ENCODE data around the gene TPK1. TPM values are rescaled to one million over a fixed set of nuclear protein-coding genes. Genes with fewer than 3 reads are reported as not detected.

TPK1 gene
- total and polyA plus RNA-seq, 2 of the 8 experiments (the other 6 are each of a cell fraction or from before 2014, with no cell fraction given) = 1.9 to 2.7 TPM

DNA sequence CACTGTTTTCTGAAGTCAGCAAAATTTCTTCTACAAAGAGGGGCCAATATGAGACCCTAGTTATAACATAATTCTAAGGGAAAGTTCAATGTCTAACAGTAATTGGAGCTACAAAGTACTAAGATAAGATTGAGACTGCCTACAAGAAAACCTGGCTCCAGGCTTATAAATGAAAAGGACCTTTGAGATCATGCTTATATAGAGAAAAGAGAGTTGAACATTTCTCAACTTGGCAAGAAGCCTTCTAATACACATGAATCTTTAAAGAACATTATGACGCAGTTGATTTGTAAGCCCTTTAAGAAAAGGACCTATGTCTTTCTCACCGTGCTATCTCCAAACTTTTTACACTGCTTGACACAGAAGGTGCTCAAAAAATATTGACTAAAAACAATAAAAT is 87.9 kb downstream of the TPK1 start (continued):
- TF ChIP-seq, protein P1, sequence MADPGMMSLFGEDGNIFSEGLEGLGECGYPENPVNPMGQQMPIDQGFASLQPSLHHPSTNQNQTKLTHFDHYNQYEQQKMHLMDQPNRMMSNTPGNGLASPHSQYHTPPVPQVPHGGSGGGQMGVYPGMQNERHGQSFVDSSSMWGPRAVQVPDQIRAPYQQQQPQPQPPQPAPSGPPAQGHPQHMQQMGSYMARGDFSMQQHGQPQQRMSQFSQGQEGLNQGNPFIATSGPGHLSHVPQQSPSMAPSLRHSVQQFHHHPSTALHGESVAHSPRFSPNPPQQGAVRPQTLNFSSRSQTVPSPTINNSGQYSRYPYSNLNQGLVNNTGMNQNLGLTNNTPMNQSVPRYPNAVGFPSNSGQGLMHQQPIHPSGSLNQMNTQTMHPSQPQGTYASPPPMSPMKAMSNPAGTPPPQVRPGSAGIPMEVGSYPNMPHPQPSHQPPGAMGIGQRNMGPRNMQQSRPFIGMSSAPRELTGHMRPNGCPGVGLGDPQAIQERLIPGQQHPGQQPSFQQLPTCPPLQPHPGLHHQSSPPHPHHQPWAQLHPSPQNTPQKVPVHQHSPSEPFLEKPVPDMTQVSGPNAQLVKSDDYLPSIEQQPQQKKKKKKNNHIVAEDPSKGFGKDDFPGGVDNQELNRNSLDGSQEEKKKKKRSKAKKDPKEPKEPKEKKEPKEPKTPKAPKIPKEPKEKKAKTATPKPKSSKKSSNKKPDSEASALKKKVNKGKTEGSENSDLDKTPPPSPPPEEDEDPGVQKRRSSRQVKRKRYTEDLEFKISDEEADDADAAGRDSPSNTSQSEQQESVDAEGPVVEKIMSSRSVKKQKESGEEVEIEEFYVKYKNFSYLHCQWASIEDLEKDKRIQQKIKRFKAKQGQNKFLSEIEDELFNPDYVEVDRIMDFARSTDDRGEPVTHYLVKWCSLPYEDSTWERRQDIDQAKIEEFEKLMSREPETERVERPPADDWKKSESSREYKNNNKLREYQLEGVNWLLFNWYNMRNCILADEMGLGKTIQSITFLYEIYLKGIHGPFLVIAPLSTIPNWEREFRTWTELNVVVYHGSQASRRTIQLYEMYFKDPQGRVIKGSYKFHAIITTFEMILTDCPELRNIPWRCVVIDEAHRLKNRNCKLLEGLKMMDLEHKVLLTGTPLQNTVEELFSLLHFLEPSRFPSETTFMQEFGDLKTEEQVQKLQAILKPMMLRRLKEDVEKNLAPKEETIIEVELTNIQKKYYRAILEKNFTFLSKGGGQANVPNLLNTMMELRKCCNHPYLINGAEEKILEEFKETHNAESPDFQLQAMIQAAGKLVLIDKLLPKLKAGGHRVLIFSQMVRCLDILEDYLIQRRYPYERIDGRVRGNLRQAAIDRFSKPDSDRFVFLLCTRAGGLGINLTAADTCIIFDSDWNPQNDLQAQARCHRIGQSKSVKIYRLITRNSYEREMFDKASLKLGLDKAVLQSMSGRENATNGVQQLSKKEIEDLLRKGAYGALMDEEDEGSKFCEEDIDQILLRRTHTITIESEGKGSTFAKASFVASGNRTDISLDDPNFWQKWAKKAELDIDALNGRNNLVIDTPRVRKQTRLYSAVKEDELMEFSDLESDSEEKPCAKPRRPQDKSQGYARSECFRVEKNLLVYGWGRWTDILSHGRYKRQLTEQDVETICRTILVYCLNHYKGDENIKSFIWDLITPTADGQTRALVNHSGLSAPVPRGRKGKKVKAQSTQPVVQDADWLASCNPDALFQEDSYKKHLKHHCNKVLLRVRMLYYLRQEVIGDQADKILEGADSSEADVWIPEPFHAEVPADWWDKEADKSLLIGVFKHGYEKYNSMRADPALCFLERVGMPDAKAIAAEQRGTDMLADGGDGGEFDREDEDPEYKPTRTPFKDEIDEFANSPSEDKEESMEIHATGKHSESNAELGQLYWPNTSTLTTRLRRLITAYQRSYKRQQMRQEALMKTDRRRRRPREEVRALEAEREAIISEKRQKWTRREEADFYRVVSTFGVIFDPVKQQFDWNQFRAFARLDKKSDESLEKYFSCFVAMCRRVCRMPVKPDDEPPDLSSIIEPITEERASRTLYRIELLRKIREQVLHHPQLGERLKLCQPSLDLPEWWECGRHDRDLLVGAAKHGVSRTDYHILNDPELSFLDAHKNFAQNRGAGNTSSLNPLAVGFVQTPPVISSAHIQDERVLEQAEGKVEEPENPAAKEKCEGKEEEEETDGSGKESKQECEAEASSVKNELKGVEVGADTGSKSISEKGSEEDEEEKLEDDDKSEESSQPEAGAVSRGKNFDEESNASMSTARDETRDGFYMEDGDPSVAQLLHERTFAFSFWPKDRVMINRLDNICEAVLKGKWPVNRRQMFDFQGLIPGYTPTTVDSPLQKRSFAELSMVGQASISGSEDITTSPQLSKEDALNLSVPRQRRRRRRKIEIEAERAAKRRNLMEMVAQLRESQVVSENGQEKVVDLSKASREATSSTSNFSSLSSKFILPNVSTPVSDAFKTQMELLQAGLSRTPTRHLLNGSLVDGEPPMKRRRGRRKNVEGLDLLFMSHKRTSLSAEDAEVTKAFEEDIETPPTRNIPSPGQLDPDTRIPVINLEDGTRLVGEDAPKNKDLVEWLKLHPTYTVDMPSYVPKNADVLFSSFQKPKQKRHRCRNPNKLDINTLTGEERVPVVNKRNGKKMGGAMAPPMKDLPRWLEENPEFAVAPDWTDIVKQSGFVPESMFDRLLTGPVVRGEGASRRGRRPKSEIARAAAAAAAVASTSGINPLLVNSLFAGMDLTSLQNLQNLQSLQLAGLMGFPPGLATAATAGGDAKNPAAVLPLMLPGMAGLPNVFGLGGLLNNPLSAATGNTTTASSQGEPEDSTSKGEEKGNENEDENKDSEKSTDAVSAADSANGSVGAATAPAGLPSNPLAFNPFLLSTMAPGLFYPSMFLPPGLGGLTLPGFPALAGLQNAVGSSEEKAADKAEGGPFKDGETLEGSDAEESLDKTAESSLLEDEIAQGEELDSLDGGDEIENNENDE (IDR thresholded peaks at IDR 0.05; ENCODE audit: insufficient replicate concordance, low read length) = no peak
- no peak for TF ChIP-seq ZNF274 (IDR thresholded peaks at IDR 0.05; ENCODE audit: borderline replicate concordance, extremely low read depth, low read length)
- TF ChIP-seq MAFK (IDR thresholded peaks at IDR 0.05; ENCODE audit: low read depth, low read length) = no peak
- TF ChIP-seq, protein P2, sequence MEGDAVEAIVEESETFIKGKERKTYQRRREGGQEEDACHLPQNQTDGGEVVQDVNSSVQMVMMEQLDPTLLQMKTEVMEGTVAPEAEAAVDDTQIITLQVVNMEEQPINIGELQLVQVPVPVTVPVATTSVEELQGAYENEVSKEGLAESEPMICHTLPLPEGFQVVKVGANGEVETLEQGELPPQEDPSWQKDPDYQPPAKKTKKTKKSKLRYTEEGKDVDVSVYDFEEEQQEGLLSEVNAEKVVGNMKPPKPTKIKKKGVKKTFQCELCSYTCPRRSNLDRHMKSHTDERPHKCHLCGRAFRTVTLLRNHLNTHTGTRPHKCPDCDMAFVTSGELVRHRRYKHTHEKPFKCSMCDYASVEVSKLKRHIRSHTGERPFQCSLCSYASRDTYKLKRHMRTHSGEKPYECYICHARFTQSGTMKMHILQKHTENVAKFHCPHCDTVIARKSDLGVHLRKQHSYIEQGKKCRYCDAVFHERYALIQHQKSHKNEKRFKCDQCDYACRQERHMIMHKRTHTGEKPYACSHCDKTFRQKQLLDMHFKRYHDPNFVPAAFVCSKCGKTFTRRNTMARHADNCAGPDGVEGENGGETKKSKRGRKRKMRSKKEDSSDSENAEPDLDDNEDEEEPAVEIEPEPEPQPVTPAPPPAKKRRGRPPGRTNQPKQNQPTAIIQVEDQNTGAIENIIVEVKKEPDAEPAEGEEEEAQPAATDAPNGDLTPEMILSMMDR (IDR thresholded peaks at IDR 0.05; ENCODE audit: control extremely low read depth in 1 of 3, insufficient read depth in 1 of 3, low read depth in 1 of 3, low read length in 3 of 3) = no peak
- no peak for TF ChIP-seq TBP (IDR thresholded peaks at IDR 0.05; ENCODE audit: low read depth, low read length)
- no peak for TF ChIP-seq GABPA (IDR thresholded peaks at IDR 0.05; ENCODE audit: borderline replicate concordance, insufficient read depth, low read length)
- TF ChIP-seq RFX5 (IDR thresholded peaks at IDR 0.05; ENCODE audit: borderline replicate concordance, low read depth, low read length) = no peak
- TF ChIP-seq SIX5 (IDR thresholded peaks at IDR 0.05; ENCODE audit: low read depth, low read length) = no peak
- no peak for TF ChIP-seq KDM5A (IDR thresholded peaks at IDR 0.05; ENCODE audit: low read length)
- no peak for TF ChIP-seq KDM1A (IDR thresholded peaks at IDR 0.05; ENCODE audit: borderline replicate concordance, low read length)

Measured in H1 (cell line).